Endothelial cell (in vitro differentiated cells): Measurements from ENCODE around the gene NXNL1. TPM values are rescaled to one million over a fixed set of nuclear protein-coding genes. Genes with fewer than 3 reads are reported as not detected.
A peak's percentile ranks its signal among the peaks of the same experiment; 100 is the strongest.

Experiments
- DNase-seq: peaks from one replicate; pipeline ENCODE4 v3.0.0; 2021; ENCODE audit warnings: low spot score
- H3K27ac Mint-ChIP-seq: one replicate; pipeline ENCODE4 v1.8.0; 2021; ENCODE audit warnings: mixed read lengths, inconsistent platforms; ENCODE audit not compliant: unreplicated experiment
- H3K27me3 Mint-ChIP-seq: one replicate; pipeline ENCODE4 v1.8.0; 2021; ENCODE audit warnings: mild to moderate bottlenecking, moderate library complexity, mixed read lengths, inconsistent platforms; ENCODE audit not compliant: unreplicated experiment
- H3K36me3 Mint-ChIP-seq: one replicate; pipeline ENCODE4 v1.8.0; 2021; ENCODE audit warnings: mild to moderate bottlenecking, low read depth, mixed read lengths, inconsistent platforms; ENCODE audit not compliant: unreplicated experiment
- H3K4me1 Mint-ChIP-seq: one replicate; pipeline ENCODE4 v1.8.0; 2021; ENCODE audit warnings: mild to moderate bottlenecking, mixed read lengths, inconsistent platforms; ENCODE audit not compliant: unreplicated experiment
- H3K4me3 Mint-ChIP-seq: one replicate; pipeline ENCODE4 v1.8.0; 2021; ENCODE audit warnings: mild to moderate bottlenecking, mixed read lengths, inconsistent platforms; ENCODE audit not compliant: unreplicated experiment
- H3K9me3 Mint-ChIP-seq: one replicate; pipeline ENCODE4 v1.8.0; 2021; ENCODE audit warnings: mixed read lengths, inconsistent platforms; ENCODE audit not compliant: unreplicated experiment
- total RNA-seq: library from RNA; stranded (reverse); fragmentation: NEBNext Ultra II Directional; extraction: Animal tissue kit (Norgen Biotek cat#: 25700); gene quantifications from one replicate; pipeline ENCODE4 v1.2.1, GENCODE V29; 2021; ENCODE audit not compliant: unreplicated experiment
- TF ChIP-seq, protein P1 (sequence below): fragments of 200-600 bp; sonication (generic); IDR thresholded peaks from one replicate; pipeline ENCODE4 v1.5.0; 2021; ENCODE audit warnings: antibody characterized with exemption; ENCODE audit not compliant: unreplicated experiment

The NXNL1 gene
- total RNA-seq, 1 donor from 2014 or later = not detected

DNA sequence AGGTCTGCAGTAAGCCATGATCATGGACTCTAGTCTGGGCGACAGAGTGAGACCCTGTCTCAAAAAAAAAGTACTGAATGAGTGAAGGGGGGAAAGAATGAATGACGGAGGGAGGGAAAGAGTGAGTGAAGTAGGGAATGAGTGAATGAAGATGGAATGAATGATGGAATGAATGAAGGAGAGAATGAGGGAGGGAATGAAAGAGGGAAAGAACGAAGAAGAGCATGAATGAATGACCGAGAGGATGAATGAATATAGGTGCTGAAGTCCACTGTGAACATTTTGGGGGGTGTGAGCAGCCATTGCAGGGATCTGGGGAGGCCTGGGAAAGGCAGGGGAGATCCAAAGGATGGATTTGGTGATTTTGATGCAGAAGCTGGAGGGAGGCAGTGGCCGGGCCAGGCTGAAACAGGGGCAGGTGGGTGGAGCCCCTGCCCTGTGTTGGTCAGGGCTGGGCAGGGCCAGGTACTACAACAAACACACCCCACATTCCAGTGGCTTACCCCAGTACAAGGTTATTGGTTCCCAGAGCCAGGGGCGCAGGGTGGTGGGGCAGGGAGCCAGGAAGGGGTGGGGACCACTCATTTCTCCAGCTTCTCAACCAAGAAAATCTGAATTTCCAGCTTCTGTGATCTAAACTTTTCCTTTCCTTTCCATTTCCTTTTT lies 23.9 kb upstream of the NXNL1 start:
- Mint-ChIP-seq H3K27ac (peak overlapping the region; percentile 33), H3K27me3 (peaks cover 23% of the 10 kb centered on the region), H3K4me1 (peaks cover 38% of the 10 kb centered on the region), H3K4me3 (peak overlapping the region; percentile 21), H3K9me3 (no peaks in the 10 kb centered on the region), H3K36me3 (peaks cover 4% of the 10 kb centered on the region)
- TF ChIP-seq, protein P1, sequence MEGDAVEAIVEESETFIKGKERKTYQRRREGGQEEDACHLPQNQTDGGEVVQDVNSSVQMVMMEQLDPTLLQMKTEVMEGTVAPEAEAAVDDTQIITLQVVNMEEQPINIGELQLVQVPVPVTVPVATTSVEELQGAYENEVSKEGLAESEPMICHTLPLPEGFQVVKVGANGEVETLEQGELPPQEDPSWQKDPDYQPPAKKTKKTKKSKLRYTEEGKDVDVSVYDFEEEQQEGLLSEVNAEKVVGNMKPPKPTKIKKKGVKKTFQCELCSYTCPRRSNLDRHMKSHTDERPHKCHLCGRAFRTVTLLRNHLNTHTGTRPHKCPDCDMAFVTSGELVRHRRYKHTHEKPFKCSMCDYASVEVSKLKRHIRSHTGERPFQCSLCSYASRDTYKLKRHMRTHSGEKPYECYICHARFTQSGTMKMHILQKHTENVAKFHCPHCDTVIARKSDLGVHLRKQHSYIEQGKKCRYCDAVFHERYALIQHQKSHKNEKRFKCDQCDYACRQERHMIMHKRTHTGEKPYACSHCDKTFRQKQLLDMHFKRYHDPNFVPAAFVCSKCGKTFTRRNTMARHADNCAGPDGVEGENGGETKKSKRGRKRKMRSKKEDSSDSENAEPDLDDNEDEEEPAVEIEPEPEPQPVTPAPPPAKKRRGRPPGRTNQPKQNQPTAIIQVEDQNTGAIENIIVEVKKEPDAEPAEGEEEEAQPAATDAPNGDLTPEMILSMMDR = no peak
- DNase-seq = no peak

DNA sequence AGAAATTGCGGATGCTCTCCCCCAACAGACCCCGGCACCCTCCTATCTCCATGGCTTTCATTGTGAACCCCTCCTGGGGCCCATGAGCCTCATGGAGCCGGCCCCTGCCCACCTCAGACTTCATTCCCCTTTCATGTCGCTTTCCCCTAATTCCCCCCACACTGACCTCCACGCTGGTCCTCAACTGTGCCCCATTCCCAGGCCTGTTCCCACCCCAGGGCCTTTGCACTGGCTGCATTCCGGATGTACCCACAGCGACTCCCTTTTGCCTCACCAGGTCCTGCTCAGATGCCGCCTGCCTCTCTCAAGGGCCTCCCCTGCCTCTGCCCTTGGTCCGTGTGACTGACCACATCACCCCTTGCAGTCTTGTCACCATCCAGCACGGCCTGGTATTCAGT lies 22.9 kb upstream of the NXNL1 start:
- peaks cover 3% of the 10 kb centered on the region for H3K36me3 Mint-ChIP-seq
- no peaks in the 10 kb centered on the region for H3K9me3 Mint-ChIP-seq
- peaks cover 21% of the 10 kb centered on the region for H3K27me3 Mint-ChIP-seq
- no peak overlapping the region for H3K4me3 Mint-ChIP-seq
- TF ChIP-seq, protein P1 = no peak
- peaks cover 30% of the 10 kb centered on the region for H3K4me1 Mint-ChIP-seq
- H3K27ac Mint-ChIP-seq = no peak overlapping the region
- no peak for DNase-seq

DNA sequence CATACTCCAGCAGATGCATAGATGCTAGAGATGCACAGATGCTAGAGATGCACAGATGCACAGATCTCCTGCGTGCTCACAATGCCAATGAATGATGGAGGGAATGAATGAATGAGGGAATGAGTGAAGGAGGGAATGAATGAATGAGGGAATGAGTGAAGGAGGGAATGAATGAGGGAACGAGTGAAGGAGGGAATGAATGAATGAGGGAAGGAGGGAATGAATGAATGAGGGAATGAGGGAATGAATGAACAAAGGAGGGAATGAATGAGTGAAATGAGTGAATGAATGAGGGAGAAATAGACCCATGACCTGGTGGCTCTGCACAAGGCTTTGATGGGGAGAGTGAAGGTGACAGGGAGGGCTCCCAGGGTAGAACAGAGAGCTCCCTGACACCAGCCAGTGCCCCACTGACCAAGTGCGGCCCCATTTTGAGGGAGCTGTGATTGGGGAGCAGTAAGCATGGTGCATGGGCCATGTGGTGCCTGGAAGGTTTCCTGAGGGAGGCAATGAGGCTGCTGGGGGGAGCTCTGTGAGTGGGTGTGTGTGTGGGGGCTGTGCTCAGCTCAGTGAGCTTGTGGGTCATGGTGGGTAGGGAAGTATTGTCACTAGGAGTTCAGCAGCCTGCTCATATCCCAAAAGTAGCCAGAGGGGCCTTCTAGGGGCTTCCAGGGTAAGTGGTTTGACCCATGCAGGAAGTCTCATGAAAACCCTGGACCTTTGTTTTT lies 22.3 kb upstream of the NXNL1 start:
- Mint-ChIP-seq H3K27ac (no peak overlapping the region), H3K27me3 (peaks cover 17% of the 10 kb centered on the region), H3K4me3 (no peak overlapping the region), H3K36me3 (no peaks in the 10 kb centered on the region), H3K4me1 (peaks cover 24% of the 10 kb centered on the region), H3K9me3 (no peaks in the 10 kb centered on the region)
- TF ChIP-seq, protein P1 = no peak
- no peak for DNase-seq

DNA sequence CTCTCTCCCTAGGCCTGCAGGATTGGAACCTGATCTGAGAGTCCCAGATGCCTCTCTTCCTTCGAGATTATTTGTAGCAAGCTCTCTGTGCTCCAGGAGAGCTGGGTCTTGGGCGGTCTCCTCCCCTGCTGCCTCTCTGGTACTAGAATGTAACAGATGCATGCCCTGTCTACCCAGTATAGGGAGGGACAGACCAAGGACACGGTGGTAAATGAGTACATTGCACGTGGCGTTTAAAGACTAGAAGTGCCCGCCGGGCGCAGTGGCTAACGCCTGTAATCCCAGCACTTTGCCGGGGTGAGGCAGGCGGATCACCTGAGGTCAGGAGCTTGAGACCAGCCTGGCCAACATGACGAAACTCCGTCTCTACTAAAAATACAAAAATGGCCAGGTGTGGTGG lies 21.3 kb upstream of the NXNL1 start:
- TF ChIP-seq, protein P1 = no peak
- Mint-ChIP-seq H3K4me3 (no peak overlapping the region), H3K9me3 (no peaks in the 10 kb centered on the region), H3K4me1 (peaks cover 17% of the 10 kb centered on the region), H3K36me3 (no peaks in the 10 kb centered on the region), H3K27me3 (peaks cover 15% of the 10 kb centered on the region), H3K27ac (no peak overlapping the region)
- DNase-seq = no peak

DNA sequence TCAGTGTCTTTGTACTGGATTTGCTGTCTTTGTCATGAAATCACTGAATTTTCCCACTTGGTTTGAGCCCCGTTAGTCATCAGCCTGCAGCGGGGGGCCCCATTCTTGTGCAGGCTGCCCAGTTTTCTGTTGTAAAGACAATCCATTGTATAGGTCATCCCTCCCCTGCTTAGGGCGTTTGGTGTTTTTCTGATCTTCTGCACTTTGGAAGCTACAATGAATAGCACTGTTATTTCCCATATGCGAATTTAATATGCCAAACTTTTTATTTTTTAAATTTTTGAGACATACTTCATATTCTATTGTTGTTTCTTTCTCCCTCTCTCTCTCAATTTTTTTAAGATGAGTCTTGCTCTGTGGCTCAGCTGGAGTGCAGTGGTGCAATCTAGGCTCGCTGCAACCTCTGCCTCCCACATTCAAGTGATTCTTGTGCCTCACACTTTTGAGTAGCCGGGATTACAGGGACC lies 18.6 kb upstream of the NXNL1 start:
- Mint-ChIP-seq H3K4me3 (no peak overlapping the region), H3K4me1 (peaks cover 16% of the 10 kb centered on the region), H3K27me3 (peaks cover 14% of the 10 kb centered on the region), H3K36me3 (no peaks in the 10 kb centered on the region), H3K9me3 (no peaks in the 10 kb centered on the region), H3K27ac (no peak overlapping the region)
- no peak for DNase-seq
- TF ChIP-seq, protein P1 = no peak
